BE2C (cell line): ENCODE results near the gene LTBP1.

Experiments used
- DNase-seq: peaks from one replicate; pipeline ENCODE4 v3.0.0-alpha.2; 2020
- H3K27me3 ChIP-seq: fragments of 250-450 bp; sonication (Bioruptor Pico); 2 replicates; pipeline ENCODE4 v1.5.1; 2020; ENCODE audit warnings: mild to moderate bottlenecking
- H3K36me3 ChIP-seq: fragments of 250-450 bp; sonication (Bioruptor Pico); 2 replicates; pipeline ENCODE4 v1.5.1; 2020; ENCODE audit warnings: mild to moderate bottlenecking
- H3K4me1 ChIP-seq: fragments of 250-450 bp; sonication (Bioruptor Pico); 2 replicates; pipeline ENCODE4 v1.5.1; 2020
- H3K4me3 ChIP-seq: 2 replicates; pipeline ENCODE4 v1.5.1; 2011; ENCODE audit warnings: low read depth, low read length
- H3K9me3 ChIP-seq: fragments of 250-450 bp; sonication (Bioruptor Pico); 2 replicates; pipeline ENCODE4 v1.5.1; 2020
- CTCF ChIP-seq: IDR thresholded peaks from 2 replicates; pipeline ENCODE4 v1.5.1; 2012; ENCODE audit warnings: mild to moderate bottlenecking, low read depth, low read length

LTBP1 gene

GRCh38 chr2:33219114-33219513, 272.4 kb downstream of the LTBP1 start:
- no peak for DNase-seq
- Histone ChIP-seq H3K9me3 (no peaks in the 10 kb centered on the region), H3K27me3 (peaks cover 21% of the 10 kb centered on the region), H3K4me1 (no peaks in the 10 kb centered on the region), H3K36me3 (no peaks in the 10 kb centered on the region), H3K4me3 (no peak overlapping the region)
- TF ChIP-seq CTCF, result no peak

GRCh38 chr2:33219850-33220275, 273.1 kb downstream of the LTBP1 start:
- H3K4me1 ChIP-seq, result no peaks in the 10 kb centered on the region

GRCh38 chr2:33220533-33220932, 273.8 kb downstream of the LTBP1 start:
- Histone ChIP-seq H3K9me3 (no peaks in the 10 kb centered on the region), H3K27me3 (peaks cover 21% of the 10 kb centered on the region), H3K36me3 (no peaks in the 10 kb centered on the region), H3K4me3 (no peak overlapping the region), H3K4me1 (no peaks in the 10 kb centered on the region)
- no peak for TF ChIP-seq CTCF
- no peak for DNase-seq

More at GRCh38 chr2:33219850-33220275, 273.1 kb downstream of the LTBP1 start:
- no peak for DNase-seq
- no peak for TF ChIP-seq CTCF
- Histone ChIP-seq H3K36me3 (no peaks in the 10 kb centered on the region), H3K27me3 (peaks cover 21% of the 10 kb centered on the region), H3K9me3 (no peaks in the 10 kb centered on the region), H3K4me3 (no peak overlapping the region)

- Histone ChIP-seq H3K27me3 (peaks cover 21% of the 10 kb centered on the region), H3K36me3 (no peaks in the 10 kb centered on the region), H3K9me3 (no peaks in the 10 kb centered on the region), H3K4me3 (no peak overlapping the region), H3K4me1 (no peaks in the 10 kb centered on the region)
- no peak for TF ChIP-seq CTCF
- no peak for DNase-seq
Observed at GRCh38 chr2:33221046-33221784, 274.5 kb downstream of the LTBP1 start.

GRCh38 chr2:33222309-33222708, 275.6 kb downstream of the LTBP1 start:
- Histone ChIP-seq H3K27me3 (peaks cover 21% of the 10 kb centered on the region), H3K36me3 (no peaks in the 10 kb centered on the region), H3K4me3 (no peak overlapping the region), H3K4me1 (no peaks in the 10 kb centered on the region), H3K9me3 (no peaks in the 10 kb centered on the region)
- TF ChIP-seq CTCF, result no peak
- no peak for DNase-seq

- Histone ChIP-seq H3K36me3 (no peaks in the 10 kb centered on the region), H3K9me3 (no peaks in the 10 kb centered on the region), H3K4me1 (no peaks in the 10 kb centered on the region), H3K4me3 (no peak overlapping the region), H3K27me3 (peaks cover 16% of the 10 kb centered on the region)
- no peak for DNase-seq
- TF ChIP-seq CTCF, result no peak
Observed at GRCh38 chr2:33223856-33224255, 277.1 kb downstream of the LTBP1 start.
